ENCODE measurements around the gene SPEM1.

SPEM1 gene

GRCh38 chr17:7421186-7421585 lies 1.1 kb downstream of the SPEM1 start:
- TF ChIP-seq GATA3 (IDR thresholded peaks at IDR 0.05; ENCODE audit: low read depth, low read length) (no peak), GATA2 (IDR thresholded peaks at IDR 0.05; ENCODE audit: low read depth, low read length) (no peak)

- TF ChIP-seq GATA3 (IDR thresholded peaks at IDR 0.05; ENCODE audit: low read depth, low read length) (no peak), GATA2 (IDR thresholded peaks at IDR 0.05; ENCODE audit: low read depth, low read length) (no peak)
These were observed 3.6 kb downstream of the SPEM1 start for GRCh38 chr17:7423679-7424078.

- no peak for TF ChIP-seq GATA2 (IDR thresholded peaks at IDR 0.05; ENCODE audit: low read depth, low read length)
- TF ChIP-seq GATA3 (IDR thresholded peaks at IDR 0.05; ENCODE audit: low read depth, low read length): no peak
These were observed 5.2 kb downstream of the SPEM1 start, which contains the start of gene SPEM2 for GRCh38 chr17:7425316-7425715. TSS of gene SPEM2 (plus strand) at chr17:7425616. CDS start at chr17:7425689, 73 bp downstream.

GRCh38 chr17:7425756-7426155 lies 5.6 kb downstream of the SPEM1 start:
- TF ChIP-seq GATA3 (IDR thresholded peaks at IDR 0.05; ENCODE audit: low read depth, low read length) (no peak), GATA2 (IDR thresholded peaks at IDR 0.05; ENCODE audit: low read depth, low read length) (no peak)

- TF ChIP-seq GATA2 (IDR thresholded peaks at IDR 0.05; ENCODE audit: low read depth, low read length) (no peak), GATA3 (IDR thresholded peaks at IDR 0.05; ENCODE audit: low read depth, low read length) (no peak)
These were observed 6.2 kb downstream of the SPEM1 start for GRCh38 chr17:7426203-7426863.

GRCh38 chr17:7426896-7427489 lies 6.9 kb downstream of the SPEM1 start:
- TF ChIP-seq GATA2 (IDR thresholded peaks at IDR 0.05; ENCODE audit: low read depth, low read length) (no peak), GATA3 (IDR thresholded peaks at IDR 0.05; ENCODE audit: low read depth, low read length) (no peak)

GRCh38 chr17:7427549-7427948 lies 7.4 kb downstream of the SPEM1 start:
- TF ChIP-seq GATA3 (IDR thresholded peaks at IDR 0.05; ENCODE audit: low read depth, low read length) (no peak), GATA2 (IDR thresholded peaks at IDR 0.05; ENCODE audit: low read depth, low read length) (no peak)

GRCh38 chr17:7428557-7428956 lies 8.4 kb downstream of the SPEM1 start, which contains the start of gene SPEM3:
TSS of gene SPEM3 (plus strand) at chr17:7428857. CDS start at chr17:7428903, 46 bp downstream.
- TF ChIP-seq GATA2 (IDR thresholded peaks at IDR 0.05; ENCODE audit: low read depth, low read length) (no peak), GATA3 (IDR thresholded peaks at IDR 0.05; ENCODE audit: low read depth, low read length) (no peak)

- TF ChIP-seq GATA2 (IDR thresholded peaks at IDR 0.05; ENCODE audit: low read depth, low read length) (no peak), GATA3 (IDR thresholded peaks at IDR 0.05; ENCODE audit: low read depth, low read length) (no peak)
These were observed 9.6 kb downstream of the SPEM1 start for GRCh38 chr17:7429722-7430121.

GRCh38 chr17:7431231-7431630 lies 11.1 kb downstream of the SPEM1 start:
- TF ChIP-seq GATA3 (IDR thresholded peaks at IDR 0.05; ENCODE audit: low read depth, low read length) (no peak), GATA2 (IDR thresholded peaks at IDR 0.05; ENCODE audit: low read depth, low read length) (no peak)

GRCh38 chr17:7432296-7432695 lies 12.2 kb downstream of the SPEM1 start:
- TF ChIP-seq GATA2 (IDR thresholded peaks at IDR 0.05; ENCODE audit: low read depth, low read length) (no peak), GATA3 (IDR thresholded peaks at IDR 0.05; ENCODE audit: low read depth, low read length) (no peak)

- TF ChIP-seq GATA3 (IDR thresholded peaks at IDR 0.05; ENCODE audit: low read depth, low read length): no peak
- TF ChIP-seq GATA2 (IDR thresholded peaks at IDR 0.05; ENCODE audit: low read depth, low read length): no peak
These were observed 15.8 kb downstream of the SPEM1 start for GRCh38 chr17:7435676-7436555.

- TF ChIP-seq GATA2 (IDR thresholded peaks at IDR 0.05; ENCODE audit: low read depth, low read length): no peak
- no peak for TF ChIP-seq GATA3 (IDR thresholded peaks at IDR 0.05; ENCODE audit: low read depth, low read length)
These were observed 16.6 kb downstream of the SPEM1 start for GRCh38 chr17:7436556-7437368.

All from SH-SY5Y (cell line).